KMS-11 (cell line): ENCODE data around the gene NAP1L5.

Experiments used
- H2AFZ ChIP-seq: fragments of 200-600 bp; sonication (generic); 2 replicates; pipeline ENCODE4 v1.6.1; 2016; ENCODE audit warnings: antibody characterized with exemption, mixed run types, low read depth
- H3K27ac ChIP-seq: fragments of 200-600 bp; sonication (generic); 2 replicates; pipeline ENCODE4 v1.6.1; 2016; ENCODE audit warnings: mild to moderate bottlenecking, mixed run types
- H3K27me3 ChIP-seq: fragments of 200-600 bp; sonication (generic); 2 replicates; pipeline ENCODE4 v1.6.1; 2017; ENCODE audit warnings: mild to moderate bottlenecking, low read depth, mixed run types, moderate library complexity; ENCODE audit not compliant: insufficient read depth
- H3K36me3 ChIP-seq: fragments of 200-600 bp; sonication (generic); 2 replicates; pipeline ENCODE4 v1.6.1; 2017; ENCODE audit warnings: mild to moderate bottlenecking, mixed run types; ENCODE audit not compliant: insufficient read depth
- H3K4me1 ChIP-seq: fragments of 200-600 bp; sonication (generic); 2 replicates; pipeline ENCODE4 v1.6.1; 2016; ENCODE audit warnings: mild to moderate bottlenecking, low read depth, mixed run types; ENCODE audit not compliant: poor library complexity, severe bottlenecking
- H3K4me2 ChIP-seq: fragments of 200-600 bp; sonication (generic); 2 replicates; pipeline ENCODE4 v1.7.0; 2016; ENCODE audit warnings: mild to moderate bottlenecking, mixed run types
- H3K4me3 ChIP-seq: fragments of 200-600 bp; sonication (generic); IDR thresholded peaks from 2 replicates; pipeline ENCODE4 v1.6.1; 2017; ENCODE audit warnings: low read depth, low read length, mixed read lengths; ENCODE audit not compliant: insufficient read depth
- H3K79me2 ChIP-seq: fragments of 200-600 bp; sonication (generic); 2 replicates; pipeline ENCODE4 v1.6.1; 2016; ENCODE audit warnings: low read depth, mixed run types; ENCODE audit not compliant: insufficient read depth
- H3K9ac ChIP-seq: fragments of 200-600 bp; sonication (generic); 2 replicates; pipeline ENCODE4 v1.6.1; 2016; ENCODE audit warnings: mild to moderate bottlenecking, mixed run types
- H4K20me1 ChIP-seq: fragments of 200-600 bp; sonication (generic); 2 replicates; pipeline ENCODE4 v1.6.1; 2016; ENCODE audit warnings: mild to moderate bottlenecking, mixed run types; ENCODE audit not compliant: insufficient read depth
- TF ChIP-seq, protein P1 (sequence below): fragments of 200-600 bp; sonication (generic); conservative IDR thresholded peaks from 2 replicates; pipeline ENCODE4 v1.6.1; 2017; ENCODE audit warnings: low read depth, mild to moderate bottlenecking, antibody characterized with exemption, low read length, moderate library complexity, mixed read lengths

Gene NAP1L5

DNA sequence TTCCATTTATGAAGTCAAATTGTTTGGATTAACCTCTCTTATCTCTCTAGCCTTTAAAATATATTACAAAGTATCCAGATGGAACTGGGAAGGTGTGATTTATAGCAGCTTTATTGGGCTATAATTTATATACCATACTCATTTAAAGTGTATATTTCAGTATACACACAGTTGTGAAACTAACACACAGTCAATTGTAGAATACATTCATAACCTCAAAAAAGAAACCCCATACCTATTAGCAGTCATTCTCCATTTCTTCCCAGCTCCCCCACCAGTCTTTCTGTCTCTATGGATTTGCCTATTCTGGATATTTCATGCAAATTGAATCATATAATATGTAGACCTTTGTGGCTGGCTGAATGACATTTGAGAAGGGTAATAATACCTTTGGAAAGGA, 7.6 kb upstream of the NAP1L5 start:
- H3K36me3 ChIP-seq = no peaks in the 10 kb centered on the region
- H3K9ac ChIP-seq = no peak overlapping the region

DNA sequence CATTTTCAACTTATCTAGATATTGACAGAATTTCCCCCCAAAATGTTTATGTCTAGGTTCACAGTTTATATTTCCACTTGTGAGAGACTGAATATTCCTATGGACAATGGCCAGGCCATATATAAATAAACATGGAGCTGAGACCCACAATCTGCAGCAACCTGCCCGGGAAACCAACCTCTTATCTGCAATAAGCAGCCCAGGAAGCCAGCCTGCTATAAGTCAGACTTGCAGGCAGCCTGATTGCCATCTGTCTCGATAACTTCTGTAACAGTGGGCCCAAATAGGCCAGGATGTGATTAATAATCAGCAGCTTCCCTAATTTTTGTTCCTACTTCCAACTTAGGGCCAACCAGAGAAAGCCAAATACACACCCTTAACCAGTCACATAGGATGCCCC, 5.2 kb upstream of the NAP1L5 start:
- TF ChIP-seq, protein P1, sequence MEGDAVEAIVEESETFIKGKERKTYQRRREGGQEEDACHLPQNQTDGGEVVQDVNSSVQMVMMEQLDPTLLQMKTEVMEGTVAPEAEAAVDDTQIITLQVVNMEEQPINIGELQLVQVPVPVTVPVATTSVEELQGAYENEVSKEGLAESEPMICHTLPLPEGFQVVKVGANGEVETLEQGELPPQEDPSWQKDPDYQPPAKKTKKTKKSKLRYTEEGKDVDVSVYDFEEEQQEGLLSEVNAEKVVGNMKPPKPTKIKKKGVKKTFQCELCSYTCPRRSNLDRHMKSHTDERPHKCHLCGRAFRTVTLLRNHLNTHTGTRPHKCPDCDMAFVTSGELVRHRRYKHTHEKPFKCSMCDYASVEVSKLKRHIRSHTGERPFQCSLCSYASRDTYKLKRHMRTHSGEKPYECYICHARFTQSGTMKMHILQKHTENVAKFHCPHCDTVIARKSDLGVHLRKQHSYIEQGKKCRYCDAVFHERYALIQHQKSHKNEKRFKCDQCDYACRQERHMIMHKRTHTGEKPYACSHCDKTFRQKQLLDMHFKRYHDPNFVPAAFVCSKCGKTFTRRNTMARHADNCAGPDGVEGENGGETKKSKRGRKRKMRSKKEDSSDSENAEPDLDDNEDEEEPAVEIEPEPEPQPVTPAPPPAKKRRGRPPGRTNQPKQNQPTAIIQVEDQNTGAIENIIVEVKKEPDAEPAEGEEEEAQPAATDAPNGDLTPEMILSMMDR = no peak
- H3K27me3 ChIP-seq = no peaks in the 10 kb centered on the region
- no peaks in the 10 kb centered on the region for H3K79me2 ChIP-seq
- no peak overlapping the region for H3K4me2 ChIP-seq
- no peak overlapping the region for H3K4me3 ChIP-seq
- H3K27ac ChIP-seq = no peak overlapping the region
- H4K20me1 ChIP-seq = no peaks in the 10 kb centered on the region
- H2AFZ ChIP-seq = no peak overlapping the region
- no peaks in the 10 kb centered on the region for H3K36me3 ChIP-seq
- H3K4me1 ChIP-seq = no peaks in the 10 kb centered on the region
- H3K9ac ChIP-seq = no peak overlapping the region

More for the DNA sequence above, 7.6 kb upstream of the NAP1L5 start:
- no peak overlapping the region for H3K4me2 ChIP-seq
- no peak overlapping the region for H3K27ac ChIP-seq
- H4K20me1 ChIP-seq = no peaks in the 10 kb centered on the region
- H3K79me2 ChIP-seq = no peaks in the 10 kb centered on the region
- H3K27me3 ChIP-seq = no peaks in the 10 kb centered on the region
- H2AFZ ChIP-seq = no peak overlapping the region
- TF ChIP-seq, protein P1 = no peak
- no peak overlapping the region for H3K4me3 ChIP-seq
- H3K4me1 ChIP-seq = no peaks in the 10 kb centered on the region

DNA sequence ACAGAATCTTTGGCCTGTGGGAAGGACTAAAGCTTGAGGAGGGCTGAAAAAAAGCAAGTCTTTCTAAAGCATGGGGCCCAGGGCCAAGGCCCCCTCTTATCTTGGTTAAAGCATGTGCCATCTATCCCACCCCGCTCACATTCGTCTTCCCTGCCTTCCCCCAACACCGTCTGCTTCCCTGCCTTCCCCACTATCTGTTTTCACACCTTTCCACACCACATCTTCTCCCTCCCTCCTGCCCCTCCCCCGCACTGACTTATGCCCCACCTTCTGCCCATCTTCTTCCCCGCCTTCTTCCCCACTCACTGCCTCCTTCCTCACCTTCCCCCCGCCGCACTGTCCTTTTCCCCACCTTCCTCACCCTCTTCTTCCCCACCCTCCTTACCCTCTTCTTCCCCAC, 890 bp upstream of the NAP1L5 start:
- TF ChIP-seq, protein P1 = no peak
- no peak overlapping the region for H3K4me3 ChIP-seq
- no peaks in the 10 kb centered on the region for H3K4me1 ChIP-seq
- H3K27ac ChIP-seq = no peak overlapping the region
- H2AFZ ChIP-seq = no peak overlapping the region
- H3K36me3 ChIP-seq = no peaks in the 10 kb centered on the region
- H3K27me3 ChIP-seq = no peaks in the 10 kb centered on the region
- no peak overlapping the region for H3K4me2 ChIP-seq
- H3K9ac ChIP-seq = no peak overlapping the region
- no peaks in the 10 kb centered on the region for H4K20me1 ChIP-seq
- H3K79me2 ChIP-seq = no peaks in the 10 kb centered on the region

DNA sequence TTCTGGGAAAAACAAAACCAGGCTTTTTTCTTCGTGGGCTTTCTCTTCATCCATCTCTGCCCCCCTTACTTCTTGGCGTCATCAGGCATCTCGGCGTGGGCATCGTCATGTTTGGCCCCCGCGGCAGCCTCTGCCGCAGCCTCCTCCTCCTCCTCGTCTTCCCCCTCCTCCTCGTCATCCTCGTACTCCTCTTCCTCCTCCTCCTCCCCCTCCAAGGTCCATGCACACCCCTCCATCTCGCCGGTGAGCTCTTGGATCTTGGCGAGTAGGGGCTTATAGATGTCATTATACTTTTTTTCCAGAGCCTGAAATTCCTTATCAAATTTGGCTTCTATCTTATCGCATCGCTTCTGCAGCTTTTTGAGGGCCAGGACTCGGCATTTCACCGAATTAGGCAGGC, 488 bp downstream of the NAP1L5 start:
- H3K27me3 ChIP-seq = no peaks in the 10 kb centered on the region
- TF ChIP-seq, protein P1 = no peak
- H3K36me3 ChIP-seq = no peaks in the 10 kb centered on the region
- H3K79me2 ChIP-seq = no peaks in the 10 kb centered on the region
- H4K20me1 ChIP-seq = no peaks in the 10 kb centered on the region
- H3K27ac ChIP-seq = no peak overlapping the region
- no peak overlapping the region for H3K4me3 ChIP-seq
- no peak overlapping the region for H3K9ac ChIP-seq
- H2AFZ ChIP-seq = peak overlapping the region; percentile 38; the same call in 1 of the 2 replicates
- H3K4me2 ChIP-seq = peak overlapping the region; percentile 18; the same call in 1 of the 2 replicates
- H3K4me1 ChIP-seq = no peaks in the 10 kb centered on the region
